ENCODE data around the gene BBOF1. TPM values are rescaled to one million over a fixed set of nuclear protein-coding genes. Genes with fewer than 3 reads are reported as not detected.
"Not testable (repeated sequence)": the region's sequence is repeated elsewhere in the genome, so short reads cannot be mapped to it uniquely, and the experiment has no call there.

The BBOF1 gene
- total RNA-seq, 1 donor from 2014 or later: 8.4 TPM

GRCh38 chr14:74109369-74109768 is 90.2 kb downstream of the BBOF1 start:
- no peak for DNase-seq (ENCODE audit: low spot score in 2 of 2, unreplicated experiment in 2 of 2)
- H3K27me3 Mint-ChIP-seq (ENCODE audit: low read depth): no peaks in the 10 kb centered on the region
- no peak overlapping the region for H3K4me3 Mint-ChIP-seq
- peaks cover 20% of the 10 kb centered on the region for H3K36me3 Mint-ChIP-seq
- no peak for TF ChIP-seq CTCF (IDR thresholded peaks at IDR 0.05; ENCODE audit: unreplicated experiment)
- no peaks in the 10 kb centered on the region for H3K9me3 Mint-ChIP-seq
- H3K4me1 Mint-ChIP-seq: no peaks in the 10 kb centered on the region
- H3K27ac Mint-ChIP-seq: no peak overlapping the region

GRCh38 chr14:74111395-74112216 is 92.5 kb downstream of the BBOF1 start:
- not testable (repeated sequence) for H3K4me1 Mint-ChIP-seq; H3K9me3 Mint-ChIP-seq; H3K27ac Mint-ChIP-seq; H3K4me3 Mint-ChIP-seq; DNase-seq (ENCODE audit: low spot score in 2 of 2, unreplicated experiment in 2 of 2); H3K27me3 Mint-ChIP-seq (ENCODE audit: low read depth)
- peak; percentile 23 for TF ChIP-seq CTCF (IDR thresholded peaks at IDR 0.05; ENCODE audit: unreplicated experiment)
- peaks cover 16% of the 10 kb centered on the region for H3K36me3 Mint-ChIP-seq

Other genes with a start within 250 kb of the BBOF1 start
- 12.4 to 14.5 TPM (median 14.0 TPM) in 3 replicates for gene PTGR2, start 167.5 kb upstream of the BBOF1 start, total RNA-seq
- 49.6 to 53.7 TPM (median 51.7 TPM) in 3 replicates for gene ZNF410, start 132.5 kb upstream of the BBOF1 start, total RNA-seq
- 4.3 to 5.3 TPM (median 4.9 TPM) in 3 replicates for gene FAM161B, start 69.3 kb upstream of the BBOF1 start, total RNA-seq
- 19.3 to 23.9 TPM (median 20.9 TPM) in 3 replicates for gene COQ6, start 69.0 kb upstream of the BBOF1 start, total RNA-seq
- gene ENTPD5, start 61 bp upstream of the BBOF1 start, total RNA-seq: 16.2 to 17.8 TPM (median 16.9 TPM) in 3 replicates
- 16.8 to 17.2 TPM (median 17.2 TPM) in 3 replicates for gene ALDH6A1, start 65.1 kb downstream of the BBOF1 start, total RNA-seq
- gene LIN52, start 65.6 kb downstream of the BBOF1 start, total RNA-seq: 11.4 to 12.4 TPM (median 12.1 TPM) in 3 replicates
- not detected in 3 replicates for gene VSX2, start 220.1 kb downstream of the BBOF1 start, total RNA-seq